NCI-H82 (cell line): ENCODE measurements around the gene ARSG.
"Not testable (repeated sequence)": the region's sequence is repeated elsewhere in the genome, so short reads cannot be mapped to it uniquely, and the experiment has no call there.

Experiments used
- DNase-seq: peaks from one replicate; lab custom pipeline; 2025; lab: John Stamatoyannopoulos, UW

ARSG gene

DNA sequence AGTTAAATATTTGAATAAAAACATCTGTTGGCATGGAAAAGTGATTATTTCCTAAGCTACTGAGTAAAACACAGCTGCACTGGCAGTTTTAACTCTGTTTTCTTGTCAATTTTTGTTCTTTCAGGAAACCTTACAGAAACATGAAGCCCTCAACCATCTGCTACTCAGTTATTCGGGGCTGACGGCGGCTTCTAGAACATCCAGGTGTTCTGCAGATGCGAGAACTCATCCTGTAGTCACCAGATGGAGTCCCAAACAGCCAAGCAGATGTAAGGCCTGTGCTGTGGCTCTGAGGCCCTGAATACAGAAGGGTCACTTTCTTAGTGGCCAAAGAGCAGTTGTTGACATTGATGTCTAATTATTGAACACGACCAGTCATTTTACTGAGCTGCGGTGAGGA lies 15.5 kb downstream of the ARSG start:
- no peak for DNase-seq

GRCh38 chr17:68307443-68307842 lies 16.1 kb downstream of the ARSG start:
- DNase-seq: no peak

GRCh38 chr17:68308486-68308885 lies 17.2 kb downstream of the ARSG start:
- not testable (repeated sequence) for DNase-seq

GRCh38 chr17:68309066-68309670 lies 17.9 kb downstream of the ARSG start:
- not testable (repeated sequence) for DNase-seq

DNA sequence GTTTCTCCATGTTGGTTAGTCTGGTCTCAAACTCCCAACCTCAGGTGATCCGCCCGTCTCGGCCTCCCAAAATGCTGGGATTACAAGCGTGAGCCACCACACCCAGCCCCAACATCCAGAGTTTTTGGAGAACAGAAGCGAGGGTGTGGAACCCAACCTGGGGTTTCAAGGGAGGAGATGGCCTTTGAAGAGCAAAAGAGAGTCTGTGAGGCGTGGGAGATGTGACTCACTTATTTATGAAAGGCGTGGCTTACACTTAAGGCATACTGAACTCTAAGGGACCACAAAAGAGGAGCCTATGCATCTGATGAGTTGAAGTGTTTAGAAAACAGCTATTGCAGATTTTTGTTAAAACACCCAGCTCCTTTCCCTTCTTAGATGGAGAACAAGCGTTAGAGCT lies 18.9 kb downstream of the ARSG start:
- DNase-seq: no peak

GRCh38 chr17:68314916-68315535 lies 23.7 kb downstream of the ARSG start:
- no peak for DNase-seq

DNA sequence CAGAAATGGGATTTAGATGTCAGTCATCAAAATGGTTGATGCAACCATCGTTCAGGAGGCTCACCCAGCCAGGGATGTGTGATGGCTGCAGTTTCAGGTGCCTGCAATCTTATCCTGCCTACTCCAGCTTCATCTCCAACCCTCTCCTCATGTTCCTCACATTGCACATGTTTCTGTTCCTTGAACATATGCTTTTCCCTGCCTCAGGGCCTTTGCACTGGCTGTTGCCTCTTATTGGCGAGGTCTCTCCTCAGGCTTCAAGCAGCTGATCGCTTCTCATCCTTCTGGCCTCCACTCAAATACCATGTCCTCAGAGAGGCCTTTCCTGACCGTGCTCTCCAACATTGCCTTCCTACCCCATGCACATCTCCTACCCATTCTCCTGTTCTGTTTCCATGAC lies 24.6 kb downstream of the ARSG start:
- DNase-seq: no peak

DNA sequence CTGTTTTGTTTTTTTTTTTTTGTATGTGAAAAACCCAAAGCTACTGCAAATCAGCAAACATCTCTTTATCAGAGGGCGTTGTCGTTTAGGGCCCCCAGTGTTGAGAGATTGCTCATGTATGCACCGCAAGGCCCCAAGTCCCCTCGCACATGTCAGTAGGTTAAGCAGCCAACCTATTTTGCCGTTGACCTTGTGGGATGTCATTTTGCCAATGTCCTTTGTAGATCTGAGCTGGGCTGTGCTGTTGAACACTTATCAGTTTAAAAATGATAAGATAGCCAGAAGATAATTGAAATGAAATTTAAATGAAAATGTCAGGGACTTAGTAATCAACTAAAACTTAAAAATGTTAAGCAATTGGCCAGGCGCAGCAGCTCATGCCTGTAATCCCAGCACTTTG lies 26.2 kb downstream of the ARSG start:
- no peak for DNase-seq

DNA sequence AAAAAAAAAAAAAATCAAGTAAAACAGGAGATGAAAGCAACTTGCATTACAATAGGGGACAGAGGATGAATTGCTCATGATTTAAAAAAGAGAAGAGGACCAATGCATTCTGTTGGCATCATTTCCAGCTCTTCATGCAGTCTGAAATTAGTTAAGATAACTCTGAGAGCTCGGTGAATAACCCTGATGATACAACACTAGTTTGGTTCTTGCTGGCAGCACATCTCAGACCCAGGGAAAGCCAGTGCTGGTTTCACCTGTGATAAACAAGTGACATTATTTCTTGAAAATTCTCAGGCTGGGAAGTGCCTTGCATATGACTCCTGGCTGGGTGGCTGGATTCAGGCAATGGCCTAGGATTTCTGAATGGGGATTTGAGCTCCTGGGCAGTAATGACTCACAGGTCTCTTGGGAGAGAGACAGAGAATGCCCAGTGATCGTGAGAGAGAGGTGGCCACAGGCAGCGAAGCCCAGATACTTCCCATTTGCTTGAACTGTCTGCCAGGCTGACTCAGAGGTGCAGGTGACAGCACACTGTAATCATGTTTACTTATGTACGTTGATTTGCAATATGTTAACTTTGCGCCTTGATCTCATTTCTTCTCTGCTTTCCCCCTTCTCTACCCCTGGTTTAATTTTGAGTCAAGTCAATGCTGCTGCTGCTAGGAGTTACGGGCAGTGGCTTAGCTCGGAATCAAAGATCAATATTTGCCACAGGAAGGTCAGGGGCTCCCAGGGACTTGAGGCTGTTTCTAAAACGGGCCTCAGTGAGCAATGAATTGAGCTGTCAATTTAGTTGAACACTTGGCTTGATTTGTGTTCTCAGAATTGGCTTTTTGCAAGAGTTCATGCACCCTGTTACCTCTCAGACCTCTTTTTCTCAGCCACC lies 27.1 kb downstream of the ARSG start:
- no peak for DNase-seq

DNA sequence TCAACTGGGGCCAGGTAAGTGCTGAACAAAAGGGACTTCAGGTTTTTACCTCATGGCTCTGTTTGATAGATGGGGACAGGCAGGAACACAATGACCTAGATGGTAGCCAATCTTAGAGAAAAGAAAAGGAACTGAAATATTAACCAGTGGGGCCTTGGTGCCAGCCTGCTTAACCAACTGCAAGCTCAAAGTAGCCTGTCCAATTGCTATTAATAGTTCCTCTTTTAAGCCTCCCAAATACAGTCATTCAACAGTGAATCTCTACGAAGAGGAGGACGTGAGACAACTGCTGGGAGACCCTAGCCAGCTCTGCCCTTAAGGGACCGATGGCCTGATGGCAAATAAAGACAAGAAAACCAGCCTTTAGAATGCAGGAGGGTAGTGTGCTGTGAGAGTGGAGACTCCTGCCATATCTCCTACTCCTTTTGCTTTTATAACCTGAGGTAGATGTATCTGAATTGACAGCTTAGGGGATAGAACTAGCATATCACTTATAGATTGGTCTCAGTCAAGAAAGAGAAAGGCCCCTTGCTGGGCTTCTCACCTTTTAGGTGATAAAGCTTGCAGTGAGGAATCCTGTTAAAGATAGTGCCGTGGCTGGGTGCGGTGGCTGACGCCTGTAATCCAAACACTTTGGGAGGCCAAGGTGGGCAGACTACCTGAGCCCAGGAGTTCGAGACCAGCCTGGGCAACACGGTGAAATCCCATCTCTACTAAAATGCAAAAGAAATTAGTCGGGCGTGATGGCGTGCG lies 28.3 kb downstream of the ARSG start:
- no peak for DNase-seq

GRCh38 chr17:68320311-68320865 lies 29.1 kb downstream of the ARSG start:
- peak; percentile 12 for DNase-seq

DNA sequence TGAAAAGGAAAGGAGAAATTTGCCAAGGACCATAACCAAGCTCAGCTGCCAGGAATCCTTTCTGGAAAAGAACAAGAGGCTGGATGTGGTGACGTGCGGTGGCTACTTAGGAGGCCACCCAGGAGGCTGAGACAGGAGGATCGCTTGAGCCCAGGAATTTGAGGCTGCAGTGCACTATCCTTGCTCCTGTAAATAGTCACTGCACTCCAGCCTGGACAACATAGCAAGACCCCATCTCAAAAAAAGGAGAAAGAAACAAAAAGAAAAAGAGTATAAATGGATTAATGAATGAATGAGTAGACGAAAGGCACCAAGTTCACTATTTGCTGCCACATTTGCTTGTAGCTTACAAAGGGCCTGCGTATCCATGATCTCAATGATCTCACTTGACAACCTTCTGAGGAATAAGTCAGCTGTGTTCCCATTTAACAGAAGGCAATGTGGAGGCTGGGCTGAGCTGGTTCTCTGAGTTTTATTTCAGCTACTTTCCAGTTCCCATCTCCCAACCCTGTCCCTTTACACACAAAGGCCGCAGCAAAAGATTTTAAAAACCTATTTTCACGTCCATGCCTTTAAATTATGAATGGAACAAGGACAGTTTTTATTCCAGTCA lies 29.8 kb downstream of the ARSG start:
- no peak for DNase-seq

DNA sequence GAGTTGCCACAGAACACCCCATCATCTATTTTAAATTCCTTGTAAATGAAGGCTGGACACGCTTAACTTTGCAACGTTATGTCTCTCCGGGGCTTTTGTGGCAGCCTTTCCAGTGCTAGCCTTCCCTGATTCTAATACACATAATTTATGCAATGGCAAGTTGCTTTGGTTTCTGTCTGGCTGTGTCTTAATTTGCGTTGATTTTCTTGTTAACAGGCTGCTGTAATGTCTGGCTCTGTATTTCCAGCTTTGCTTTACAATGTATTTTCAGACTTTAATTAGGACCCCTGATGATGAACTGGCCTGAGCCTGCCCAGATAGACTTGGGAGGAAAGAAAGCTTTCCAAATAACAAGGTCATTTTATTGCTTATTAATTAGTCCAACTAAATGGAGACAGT lies 30.3 kb downstream of the ARSG start:
- DNase-seq: no peak

- no peak for DNase-seq
These were observed 31.3 kb downstream of the ARSG start for GRCh38 chr17:68322630-68323029.

- no peak for DNase-seq
These were observed 32.8 kb downstream of the ARSG start for GRCh38 chr17:68324114-68324513.

DNA sequence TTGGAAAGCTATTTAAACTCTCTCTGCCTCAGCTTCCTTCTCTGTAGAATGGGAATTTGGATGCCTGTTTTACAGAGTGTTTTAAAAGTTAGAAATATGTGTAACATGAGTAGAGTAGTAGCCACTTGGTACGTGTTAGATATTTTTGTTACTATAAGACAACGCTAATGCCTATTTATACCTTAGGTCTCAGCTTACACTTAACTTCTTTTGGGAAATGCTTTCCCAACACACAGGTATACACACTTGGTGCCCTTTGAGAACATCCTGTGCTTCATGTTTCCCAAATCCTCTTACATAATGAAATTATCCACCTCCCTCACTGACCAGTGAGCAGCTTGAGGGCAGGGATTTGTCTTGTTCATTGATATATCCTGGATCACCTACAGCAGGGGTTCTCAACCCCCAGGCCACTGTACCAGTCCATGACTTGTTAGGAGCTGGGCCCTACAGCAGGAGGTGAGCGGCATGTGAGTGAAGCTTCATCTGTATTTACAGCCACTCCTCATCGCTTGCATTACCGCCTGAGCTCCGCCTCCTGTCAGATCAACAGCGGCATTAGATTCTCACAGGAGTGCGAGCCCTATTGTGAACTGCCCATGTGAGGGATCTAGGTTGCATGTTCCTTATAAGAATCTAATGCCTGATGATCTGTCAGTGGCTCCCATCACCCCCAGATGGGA lies 33.5 kb downstream of the ARSG start:
- DNase-seq: no peak

- no peak for DNase-seq
These were observed 34.7 kb downstream of the ARSG start for GRCh38 chr17:68325961-68326360.

GRCh38 chr17:68326681-68327080 lies 35.4 kb downstream of the ARSG start:
- no peak for DNase-seq

DNA sequence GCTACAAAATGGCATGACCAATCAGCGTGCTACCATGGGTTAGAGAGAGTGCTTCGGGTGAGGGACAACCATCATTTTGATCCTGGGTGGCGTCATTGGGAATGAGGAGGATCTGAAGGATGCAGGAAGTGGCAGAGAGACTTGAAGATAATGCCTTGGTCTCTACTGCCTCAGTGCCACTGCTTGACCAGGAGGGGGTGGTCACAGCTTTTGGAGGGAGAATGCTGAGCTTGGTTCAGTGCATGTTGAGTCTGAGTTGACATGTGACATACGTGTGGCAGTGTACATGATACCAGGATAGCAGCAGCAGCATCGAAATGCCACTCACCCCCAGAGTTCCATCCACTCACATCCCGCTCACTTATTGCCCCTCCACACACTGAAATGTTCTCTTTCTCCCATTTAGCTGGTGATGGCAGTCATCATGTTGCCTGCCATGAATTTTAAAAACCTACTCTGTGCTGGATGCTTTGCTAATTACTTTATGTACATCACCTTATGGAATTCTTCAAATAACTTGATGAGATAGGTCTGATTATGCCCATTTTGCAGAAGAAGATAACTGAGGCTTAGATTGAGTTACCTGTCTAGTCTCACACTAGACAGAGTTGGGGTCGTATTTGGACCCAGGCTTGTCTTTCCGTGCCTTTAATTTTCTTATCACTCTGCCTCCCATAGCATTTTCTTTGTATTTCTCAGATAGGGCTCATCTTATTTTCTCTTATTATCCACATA lies 36.7 kb downstream of the ARSG start:
- no peak for DNase-seq

- no peak for DNase-seq
These were observed 37.4 kb downstream of the ARSG start for GRCh38 chr17:68328676-68329075.
